Measurements from ENCODE around the gene DPP10.

The DPP10 gene

DNA sequence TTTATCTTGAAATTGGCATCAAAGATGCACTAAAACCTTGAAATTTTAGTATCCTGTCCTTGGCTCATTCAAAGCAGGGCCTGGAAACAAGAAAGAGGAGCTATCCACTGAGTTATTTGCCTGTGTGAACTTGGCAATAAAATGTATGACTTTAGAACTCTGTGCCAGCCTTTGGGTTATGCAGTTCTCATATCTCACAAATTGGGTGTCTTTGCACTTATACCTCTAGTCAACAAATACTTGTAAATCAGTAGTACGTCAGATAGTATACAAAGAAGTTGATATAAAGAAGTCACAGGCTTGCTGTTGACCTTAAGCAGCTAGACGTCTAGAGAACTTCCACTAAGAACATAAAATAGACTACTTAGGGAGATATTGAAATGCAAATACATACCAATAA lies 1331.9 kb downstream of the DPP10 start:
- no peak for DNase-seq

DNA sequence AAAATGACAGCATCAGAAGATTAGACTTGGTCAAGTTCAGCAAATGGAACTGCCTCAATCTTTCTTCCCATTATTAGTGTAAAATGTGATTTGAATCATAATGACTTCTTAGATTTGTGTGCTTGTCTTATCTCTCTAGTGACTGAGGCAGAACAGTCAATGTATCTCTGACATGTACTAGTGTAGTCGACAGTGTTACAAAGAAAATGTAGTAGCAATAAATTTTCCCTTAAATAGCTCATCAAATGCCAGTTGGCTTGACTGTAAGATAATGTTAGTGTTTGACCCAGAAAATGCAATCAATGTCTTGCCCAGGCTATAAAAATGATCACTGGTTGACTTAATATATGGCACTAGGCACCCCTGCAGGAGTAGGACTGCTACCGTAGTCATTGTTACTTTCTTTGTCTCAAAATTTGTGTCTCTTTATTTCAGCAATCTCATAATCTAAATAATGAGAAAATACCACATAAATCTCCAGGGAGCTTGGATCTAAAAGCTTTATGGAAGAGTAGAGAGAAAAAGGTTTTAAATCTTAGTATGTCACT lies 1336.7 kb downstream of the DPP10 start:
- DNase-seq, result no peak

DNA sequence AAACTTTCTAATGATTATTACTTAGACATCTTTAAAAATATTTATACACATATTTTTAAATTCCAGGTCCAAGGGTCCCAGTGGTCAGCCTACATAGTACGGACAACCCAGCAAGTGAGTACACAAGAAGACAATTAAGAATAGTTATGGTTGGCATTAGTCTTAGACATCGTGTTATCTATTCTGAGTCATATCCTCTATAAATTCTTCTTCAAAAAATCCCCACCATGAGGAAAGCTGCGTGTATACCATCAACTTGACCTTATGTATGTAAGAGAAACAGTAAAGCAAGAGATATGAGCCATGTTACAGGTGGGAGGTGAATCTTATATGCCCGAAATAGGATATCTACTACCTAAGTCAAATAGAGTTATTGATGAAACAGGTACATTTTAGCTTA lies 1339.8 kb downstream of the DPP10 start:
- DNase-seq, result no peak

DNA sequence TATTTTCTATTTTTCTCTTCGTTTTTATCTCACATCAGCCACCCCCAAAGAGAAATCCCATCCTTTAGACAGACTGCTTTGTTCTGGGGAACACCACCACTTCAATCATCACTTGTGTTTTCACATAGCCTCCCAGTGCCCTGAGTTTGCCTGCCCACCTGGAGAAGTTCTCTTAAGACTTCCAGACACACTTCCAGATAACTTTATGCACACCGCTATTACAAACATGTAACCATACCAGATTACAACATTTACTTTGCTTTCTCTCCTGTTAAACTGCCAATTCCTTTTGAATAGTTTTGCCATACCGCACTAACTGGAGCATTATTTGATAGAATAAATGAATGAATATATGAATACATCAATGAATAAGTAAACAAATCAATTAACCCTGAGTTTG lies 1353.6 kb downstream of the DPP10 start:
- DNase-seq, result no peak

DNA sequence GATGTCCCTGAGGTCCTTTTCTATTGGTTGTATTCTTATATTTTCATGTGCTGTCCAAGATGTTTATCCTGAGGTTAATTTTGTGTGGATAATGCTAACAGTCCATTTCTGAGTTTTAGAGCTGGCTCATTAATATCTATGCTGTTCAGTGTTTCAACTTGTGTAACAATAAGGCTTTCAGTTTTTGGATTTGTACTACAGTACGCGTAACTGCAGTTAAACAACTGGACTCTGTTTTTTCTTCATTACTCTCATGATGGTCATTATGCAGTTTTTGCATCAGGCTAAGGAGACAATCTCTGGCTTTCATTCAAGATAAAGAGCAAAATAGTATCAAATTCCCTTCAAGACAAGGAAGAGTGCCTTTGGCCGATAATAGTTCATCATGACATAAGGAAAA lies 1364.8 kb downstream of the DPP10 start:
- DNase-seq, result no peak

DNA sequence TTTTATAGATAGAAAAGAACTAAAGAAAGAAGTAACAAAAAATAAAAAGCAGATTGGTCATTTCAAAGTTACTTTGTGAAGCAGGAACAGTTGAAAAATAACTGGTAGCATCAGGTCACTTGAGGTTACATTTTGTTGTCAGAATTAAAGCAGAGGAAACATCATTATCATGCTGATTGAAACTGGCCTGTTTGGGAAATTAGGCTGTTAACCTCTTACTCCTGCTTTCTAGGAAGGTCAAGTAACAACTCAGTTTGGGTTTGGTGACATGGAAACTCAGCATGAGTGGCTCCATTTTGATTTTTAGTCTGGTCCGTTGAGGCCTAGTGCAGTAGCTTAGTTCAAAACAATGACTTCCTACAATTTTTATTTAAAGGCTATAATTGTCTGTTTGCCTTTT lies 1383.5 kb downstream of the DPP10 start:
- DNase-seq, result no peak

DNA sequence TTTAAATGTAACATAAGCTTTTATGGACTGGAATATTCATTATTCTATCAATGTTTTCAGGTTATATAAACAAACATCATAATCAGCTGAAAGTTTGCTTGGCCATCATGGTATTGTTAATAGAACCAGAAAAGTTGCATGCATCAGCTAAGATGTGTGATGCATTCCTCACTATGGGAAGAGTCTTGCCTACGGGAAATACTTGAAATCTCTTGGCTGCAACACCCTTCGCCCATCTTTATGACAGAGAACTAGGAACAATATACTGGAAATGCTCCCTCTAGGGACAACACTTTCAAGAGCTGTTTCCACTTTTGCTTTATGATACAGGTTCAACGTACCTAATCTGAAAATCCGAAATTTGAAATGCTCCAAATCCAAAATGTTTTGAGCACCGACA lies 1390.8 kb downstream of the DPP10 start:
- no peak for DNase-seq

DNA sequence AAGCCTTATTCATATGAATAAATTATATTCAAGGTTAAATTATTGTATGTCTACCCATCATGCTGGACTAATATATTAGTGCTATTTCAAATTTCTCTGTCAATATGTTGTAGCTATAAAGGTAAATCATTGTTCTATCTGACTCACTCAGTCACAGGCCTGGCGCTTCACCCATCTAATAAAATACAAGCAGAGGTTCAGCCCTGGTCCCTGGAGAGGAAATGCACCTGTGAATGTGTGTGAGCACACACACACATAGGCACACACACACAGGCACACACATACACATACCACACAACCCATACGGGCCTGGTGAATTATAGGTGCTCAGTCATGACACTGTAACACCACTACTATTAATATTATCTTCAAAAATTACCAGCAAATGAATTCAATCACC lies 1396.1 kb downstream of the DPP10 start:
- no peak for DNase-seq

DNA sequence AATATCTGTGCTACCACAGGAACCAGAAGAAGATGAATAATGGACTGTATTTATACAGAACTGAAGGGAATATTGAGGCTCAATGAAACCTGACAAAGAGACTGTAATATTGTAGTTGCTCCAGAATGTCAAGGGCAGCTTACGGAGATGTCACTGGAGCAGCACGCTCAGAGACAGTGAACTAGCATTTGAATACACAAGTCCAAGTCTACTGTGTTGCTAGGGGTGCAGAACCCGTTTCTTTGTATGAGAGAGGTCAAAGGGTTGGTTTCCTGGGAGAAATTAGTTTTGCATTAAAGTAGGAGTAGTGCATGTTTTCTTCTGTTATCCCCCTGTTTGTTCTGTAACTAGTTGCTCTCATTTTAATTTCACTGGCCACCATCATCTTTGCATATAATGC lies 1399.9 kb downstream of the DPP10 start:
- DNase-seq, result no peak

DNA sequence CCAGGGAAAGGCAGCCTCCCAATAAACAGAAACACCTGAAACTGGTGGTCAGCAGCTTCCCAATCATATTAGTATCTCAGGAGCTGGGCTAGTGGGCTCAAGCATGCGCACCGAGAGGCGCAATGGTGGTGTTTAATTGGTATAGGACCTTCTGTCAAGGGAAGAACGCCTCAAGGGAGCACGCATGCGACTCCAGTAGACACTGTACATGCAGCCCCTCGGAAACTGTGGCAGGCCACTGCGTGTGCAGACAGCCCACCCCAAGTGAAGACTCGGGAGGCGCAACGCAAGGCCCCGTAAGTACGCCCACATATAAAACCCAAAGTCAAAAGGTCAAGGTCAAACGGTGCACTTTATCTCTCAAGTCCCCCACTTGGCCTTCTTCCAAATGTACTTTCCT lies 1405.8 kb downstream of the DPP10 start:
- DNase-seq, result no peak

DNA sequence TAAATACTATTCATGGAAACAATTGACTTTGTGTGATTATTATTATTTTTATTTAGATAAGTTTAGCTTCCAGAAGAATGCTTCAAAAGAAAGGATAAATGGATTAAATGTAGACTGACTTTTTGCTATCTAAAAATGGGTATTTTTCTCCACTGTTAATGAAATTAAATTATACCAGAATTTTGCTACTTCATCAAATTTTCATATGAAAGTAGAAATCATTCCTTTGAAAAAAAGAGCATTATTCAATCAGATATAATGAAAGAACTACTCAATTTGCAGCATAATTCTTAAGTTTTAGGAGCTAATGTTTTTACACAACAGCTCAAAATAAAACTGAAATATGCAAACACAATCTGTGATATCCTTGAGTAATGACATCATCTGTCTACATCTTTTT lies 1424.6 kb downstream of the DPP10 start:
- DNase-seq, result no peak

DNA sequence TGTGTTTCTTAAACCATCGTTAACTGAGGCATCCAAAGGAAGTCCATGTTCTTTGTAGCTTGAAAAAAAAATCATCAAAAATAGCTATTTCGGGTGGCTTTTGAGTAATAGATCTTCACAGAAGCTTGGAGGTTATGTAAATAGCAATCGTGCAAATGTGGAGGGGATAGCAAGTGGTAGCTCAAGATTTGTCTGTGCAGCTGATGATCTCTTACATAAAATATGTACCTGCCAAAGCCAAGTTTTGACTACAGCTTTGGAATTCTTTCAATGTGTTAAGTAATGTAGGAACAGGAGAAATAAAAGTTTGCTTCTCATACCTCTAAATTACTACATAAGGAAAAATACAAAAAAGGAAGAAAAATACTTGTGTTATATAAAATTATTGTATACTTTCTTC lies 1432.0 kb downstream of the DPP10 start:
- DNase-seq, result no peak

DNA sequence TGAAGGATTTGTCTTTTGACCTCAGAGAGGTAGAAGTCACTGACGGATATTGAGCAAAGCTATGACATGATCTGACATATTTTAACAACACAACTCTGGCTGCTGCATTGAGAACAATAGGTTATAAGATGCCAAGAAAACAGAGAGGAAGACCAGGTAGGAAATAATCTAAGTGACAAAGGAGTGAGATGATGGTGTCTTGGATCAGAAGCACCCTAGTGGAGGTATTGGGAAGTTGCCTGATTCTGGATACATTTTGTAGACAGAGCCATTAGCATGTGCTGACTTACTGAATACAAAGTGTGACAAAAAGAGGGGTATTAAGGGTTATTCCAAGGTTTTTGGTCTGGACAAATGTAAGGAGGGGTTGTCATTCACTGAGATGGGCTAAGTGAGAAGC lies 1438.1 kb downstream of the DPP10 start:
- no peak for DNase-seq

DNA sequence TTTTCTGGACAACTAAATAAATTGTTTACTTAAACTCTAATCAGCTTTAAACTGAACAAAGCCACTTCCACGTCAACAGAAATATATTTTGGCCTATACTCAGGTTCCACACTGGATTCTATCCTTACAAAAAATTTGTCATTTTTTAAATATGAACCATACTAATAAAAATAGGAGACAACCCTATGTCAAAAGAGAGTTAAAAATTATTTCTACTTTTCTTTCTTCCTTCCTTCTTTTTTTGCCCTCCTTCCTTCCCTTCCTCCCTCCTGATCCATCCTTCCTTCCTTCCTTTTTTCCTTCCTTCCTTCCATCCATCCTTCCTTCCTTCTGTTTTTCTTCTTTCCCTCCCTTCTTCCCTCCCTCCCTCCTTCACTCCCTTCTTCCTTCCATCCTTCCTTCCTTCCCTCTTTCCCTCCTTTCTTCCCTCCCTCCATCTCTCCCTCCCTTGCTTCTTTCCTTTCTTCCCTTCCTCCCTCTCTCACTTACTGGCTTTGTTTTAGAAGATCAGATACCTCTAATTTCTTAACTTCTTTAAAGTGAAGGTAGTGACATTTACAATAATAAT lies 1444.9 kb downstream of the DPP10 start:
- no peak for DNase-seq

Measured in fibroblast of skin of back (primary cell).